H4 (cell line): Measurements from ENCODE around the gene HYCC1. TPM values are rescaled to one million over a fixed set of nuclear protein-coding genes. Genes with fewer than 3 reads are reported as not detected.
A peak's percentile ranks its signal among the peaks of the same experiment; 100 is the strongest.

Source experiments
- DNase-seq: peaks from one replicate; pipeline ENCODE4 v3.0.0-alpha.2; 2015; ENCODE audit warnings: low spot score
- total RNA-seq: library from RNA; depleted of rRNA; stranded (reverse); fragments of >200 nt; shearing (Covaris generic); gene quantifications from 2 replicates; pipeline ENCODE4 v1.2.3, GENCODE V29; 2014

The HYCC1 gene
- total RNA-seq, 1 experiment from 2014 or later = 70.9 TPM

GRCh38 chr7:23016345-23017253 is 2.7 kb upstream of the HYCC1 start:
- no peak for DNase-seq

GRCh38 chr7:23014681-23015080 is 751 bp upstream of the HYCC1 start:
- no peak for DNase-seq

- no peak for DNase-seq
These were observed 819 bp downstream of the HYCC1 start for GRCh38 chr7:23012908-23013714.

- DNase-seq = no peak
These were observed 1.7 kb downstream of the HYCC1 start for GRCh38 chr7:23012186-23012585.

- DNase-seq = no peak
These were observed 2.6 kb downstream of the HYCC1 start for GRCh38 chr7:23011222-23011924.

- no peak for DNase-seq
These were observed 4.6 kb downstream of the HYCC1 start for GRCh38 chr7:23009303-23009702.

GRCh38 chr7:23004247-23004520 is 9.7 kb downstream of the HYCC1 start:
- no peak for DNase-seq

GRCh38 chr7:23003505-23004246 is 10.3 kb downstream of the HYCC1 start:
- no peak for DNase-seq

GRCh38 chr7:23002698-23003097 is 11.2 kb downstream of the HYCC1 start:
- no peak for DNase-seq

GRCh38 chr7:23001610-23002009 is 12.3 kb downstream of the HYCC1 start:
- DNase-seq = no peak

GRCh38 chr7:23000597-23001360 is 13.2 kb downstream of the HYCC1 start:
- no peak for DNase-seq

GRCh38 chr7:22998519-22998896 is 15.4 kb downstream of the HYCC1 start:
- no peak for DNase-seq

- no peak for DNase-seq
These were observed 15.9 kb downstream of the HYCC1 start for GRCh38 chr7:22997871-22998518.

- no peak for DNase-seq
These were observed 17.5 kb downstream of the HYCC1 start for GRCh38 chr7:22996470-22996869.

- DNase-seq = no peak
These were observed 18.9 kb downstream of the HYCC1 start for GRCh38 chr7:22995011-22995410.

- no peak for DNase-seq
These were observed 20.8 kb downstream of the HYCC1 start for GRCh38 chr7:22992874-22993840.

- DNase-seq = peak; percentile 92
These were observed 23.4 kb downstream of the HYCC1 start for GRCh38 chr7:22990588-22990949.

GRCh38 chr7:22989643-22990587 is 24.0 kb downstream of the HYCC1 start:
- no peak for DNase-seq
